ACC112 (cell line): ENCODE measurements around the gene PAAF1.

Experiments
- H2AFZ ChIP-seq: fragments of 200-600 bp; sonication (generic); one replicate; pipeline ENCODE4 v1.6.0; 2017; ENCODE audit warnings: antibody characterized with exemption, low read length; ENCODE audit not compliant: unreplicated experiment
- H3K27ac ChIP-seq: fragments of 200-600 bp; sonication (generic); 2 replicates; pipeline ENCODE4 v1.5.1; 2014; ENCODE audit warnings: low read depth, mild to moderate bottlenecking, antibody characterized with exemption, low read length, moderate library complexity
- H3K27me3 ChIP-seq: fragments of 200-600 bp; sonication (generic); 2 replicates; pipeline ENCODE4 v1.6.1; 2014; ENCODE audit warnings: mild to moderate bottlenecking, antibody characterized with exemption, low read length, moderate library complexity, mixed read lengths; ENCODE audit not compliant: insufficient read depth
- H3K36me3 ChIP-seq: fragments of 200-600 bp; sonication (generic); 2 replicates; pipeline ENCODE4 v1.6.1; 2016; ENCODE audit warnings: mild to moderate bottlenecking, antibody characterized with exemption, low read length, moderate library complexity, mixed read lengths; ENCODE audit not compliant: insufficient read depth
- H3K4me1 ChIP-seq: fragments of 200-600 bp; sonication (generic); one replicate; pipeline ENCODE4 v1.6.1; 2016; ENCODE audit warnings: low read length, mixed read lengths; ENCODE audit not compliant: insufficient read depth, unreplicated experiment, control insufficient read depth
- H3K4me3 ChIP-seq: fragments of 200-600 bp; sonication (generic); 2 replicates; pipeline ENCODE4 v1.5.1; 2014; ENCODE audit warnings: mild to moderate bottlenecking, low read depth, low read length
- H3K79me2 ChIP-seq: fragments of 200-600 bp; sonication (generic); one replicate; pipeline ENCODE4 v1.6.0; 2016; ENCODE audit warnings: low read length; ENCODE audit not compliant: control insufficient read depth, unreplicated experiment, insufficient read depth

Gene PAAF1

GRCh38 chr11:73961321-73961720 is 84.5 kb downstream of the PAAF1 start:
- Histone ChIP-seq H3K79me2 (no peaks in the 10 kb centered on the region), H3K36me3 (no peaks in the 10 kb centered on the region), H3K4me1 (peaks cover 14% of the 10 kb centered on the region), H3K27me3 (no peaks in the 10 kb centered on the region), H2AFZ (no peak overlapping the region), H3K27ac (no peak overlapping the region), H3K4me3 (no peak overlapping the region)

GRCh38 chr11:73962101-73962705 is 85.4 kb downstream of the PAAF1 start:
- no peak overlapping the region for H2AFZ ChIP-seq
- H3K36me3 ChIP-seq, result no peaks in the 10 kb centered on the region
- no peak overlapping the region for H3K4me3 ChIP-seq
- peaks cover 10% of the 10 kb centered on the region for H3K4me1 ChIP-seq
- H3K27me3 ChIP-seq, result no peaks in the 10 kb centered on the region
- H3K27ac ChIP-seq, result no peak overlapping the region
- H3K79me2 ChIP-seq, result no peaks in the 10 kb centered on the region

GRCh38 chr11:73963861-73964260 is 87.1 kb downstream of the PAAF1 start:
- Histone ChIP-seq H3K4me3 (no peak overlapping the region), H3K27ac (no peak overlapping the region), H2AFZ (no peak overlapping the region), H3K36me3 (no peaks in the 10 kb centered on the region), H3K4me1 (peaks cover 10% of the 10 kb centered on the region), H3K27me3 (no peaks in the 10 kb centered on the region), H3K79me2 (no peaks in the 10 kb centered on the region)

- Histone ChIP-seq H3K27me3 (no peaks in the 10 kb centered on the region), H3K4me1 (peaks cover 10% of the 10 kb centered on the region), H3K4me3 (peak overlapping the region; percentile 16; the same call in 1 of the 2 replicates), H2AFZ (peak overlapping the region; percentile 59), H3K36me3 (no peaks in the 10 kb centered on the region), H3K27ac (no peak overlapping the region), H3K79me2 (no peaks in the 10 kb centered on the region)
Measured at GRCh38 chr11:73965076-73965763, 88.4 kb downstream of the PAAF1 start.

GRCh38 chr11:73965764-73966121 is 88.9 kb downstream of the PAAF1 start:
- Histone ChIP-seq H3K27me3 (no peaks in the 10 kb centered on the region), H3K79me2 (no peaks in the 10 kb centered on the region), H3K27ac (no peak overlapping the region), H3K36me3 (no peaks in the 10 kb centered on the region), H3K4me3 (no peak overlapping the region), H2AFZ (no peak overlapping the region), H3K4me1 (peaks cover 10% of the 10 kb centered on the region)

- Histone ChIP-seq H3K36me3 (no peaks in the 10 kb centered on the region), H3K4me1 (peaks cover 10% of the 10 kb centered on the region), H3K79me2 (no peaks in the 10 kb centered on the region), H3K27ac (no peak overlapping the region), H3K27me3 (no peaks in the 10 kb centered on the region), H3K4me3 (no peak overlapping the region), H2AFZ (no peak overlapping the region)
Measured at GRCh38 chr11:73968356-73968966, 91.7 kb downstream of the PAAF1 start.

- no peak overlapping the region for H3K27ac ChIP-seq
Measured at GRCh38 chr11:73969091-73969490, 92.3 kb downstream of the PAAF1 start.

GRCh38 chr11:73969991-73970800 is 93.4 kb downstream of the PAAF1 start:
- Histone ChIP-seq H3K27ac (no peak overlapping the region), H2AFZ (no peak overlapping the region), H3K79me2 (no peaks in the 10 kb centered on the region), H3K4me1 (peaks cover 6% of the 10 kb centered on the region), H3K27me3 (no peaks in the 10 kb centered on the region), H3K36me3 (no peaks in the 10 kb centered on the region), H3K4me3 (no peak overlapping the region)

More at GRCh38 chr11:73969091-73969490, 92.3 kb downstream of the PAAF1 start:
- Histone ChIP-seq H3K79me2 (no peaks in the 10 kb centered on the region), H3K36me3 (no peaks in the 10 kb centered on the region), H3K27me3 (no peaks in the 10 kb centered on the region), H2AFZ (no peak overlapping the region), H3K4me3 (no peak overlapping the region), H3K4me1 (peaks cover 12% of the 10 kb centered on the region)

- Histone ChIP-seq H3K36me3 (no peaks in the 10 kb centered on the region), H3K4me3 (no peak overlapping the region), H3K27me3 (no peaks in the 10 kb centered on the region), H2AFZ (no peak overlapping the region), H3K79me2 (no peaks in the 10 kb centered on the region), H3K4me1 (peaks cover 3% of the 10 kb centered on the region), H3K27ac (no peak overlapping the region)
Measured at GRCh38 chr11:73971175-73971719, 94.4 kb downstream of the PAAF1 start.

- Histone ChIP-seq H3K79me2 (no peaks in the 10 kb centered on the region), H3K36me3 (no peaks in the 10 kb centered on the region), H3K27ac (no peak overlapping the region), H3K27me3 (no peaks in the 10 kb centered on the region), H3K4me1 (peaks cover 3% of the 10 kb centered on the region), H2AFZ (no peak overlapping the region), H3K4me3 (no peak overlapping the region)
Measured at GRCh38 chr11:73972187-73972586, 95.4 kb downstream of the PAAF1 start.
